ENCODE results near the gene ENAH.

ENAH gene

DNA sequence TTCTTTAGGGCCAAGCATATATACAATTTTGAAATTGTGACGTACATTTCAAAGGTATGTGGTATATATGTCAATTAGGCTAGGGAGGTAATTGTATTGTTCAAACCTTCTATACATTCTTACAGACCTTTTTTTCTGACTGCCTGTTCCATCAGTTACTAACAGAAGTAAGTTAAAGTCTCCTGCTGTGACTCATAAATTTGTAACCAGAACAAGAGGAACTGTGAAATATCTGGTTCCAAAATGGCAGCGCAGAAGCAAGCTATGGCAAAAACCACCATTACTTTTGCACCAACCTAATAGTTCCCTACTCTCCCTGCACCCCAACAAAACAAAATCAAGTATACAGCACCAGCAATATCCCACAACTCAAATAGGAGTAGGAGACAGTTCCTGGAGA, 93.6 kb downstream of the ENAH start:
- no peak for TF ChIP-seq TEAD4 (IDR thresholded peaks at IDR 0.05)
- TF ChIP-seq YY1 (IDR thresholded peaks at IDR 0.05; ENCODE audit: low read depth): no peak
- TF ChIP-seq EP300 (IDR thresholded peaks at IDR 0.05; ENCODE audit: borderline replicate concordance): no peak
- TF ChIP-seq CEBPB (IDR thresholded peaks at IDR 0.05): no peak
- no peak for TF ChIP-seq CREB1 (IDR thresholded peaks at IDR 0.05; ENCODE audit: low read depth)
- no peak for TF ChIP-seq FOXM1 (IDR thresholded peaks at IDR 0.05; ENCODE audit: borderline replicate concordance, low read depth)
- TF ChIP-seq EGR1 (IDR thresholded peaks at IDR 0.05): no peak
- TF ChIP-seq, protein P1, sequence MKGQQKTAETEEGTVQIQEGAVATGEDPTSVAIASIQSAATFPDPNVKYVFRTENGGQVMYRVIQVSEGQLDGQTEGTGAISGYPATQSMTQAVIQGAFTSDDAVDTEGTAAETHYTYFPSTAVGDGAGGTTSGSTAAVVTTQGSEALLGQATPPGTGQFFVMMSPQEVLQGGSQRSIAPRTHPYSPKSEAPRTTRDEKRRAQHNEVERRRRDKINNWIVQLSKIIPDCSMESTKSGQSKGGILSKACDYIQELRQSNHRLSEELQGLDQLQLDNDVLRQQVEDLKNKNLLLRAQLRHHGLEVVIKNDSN (IDR thresholded peaks at IDR 0.05): no peak
- no peak for TF ChIP-seq ZBTB7A (IDR thresholded peaks at IDR 0.05; ENCODE audit: low read depth)
- no peak for TF ChIP-seq NFIC (IDR thresholded peaks at IDR 0.05)
- TF ChIP-seq, protein P2, sequence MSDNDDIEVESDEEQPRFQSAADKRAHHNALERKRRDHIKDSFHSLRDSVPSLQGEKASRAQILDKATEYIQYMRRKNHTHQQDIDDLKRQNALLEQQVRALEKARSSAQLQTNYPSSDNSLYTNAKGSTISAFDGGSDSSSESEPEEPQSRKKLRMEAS (IDR thresholded peaks at IDR 0.05): no peak
- TF ChIP-seq RAD21 (IDR thresholded peaks at IDR 0.05; ENCODE audit: low read depth): no peak
- no peak for TF ChIP-seq TCF12 (IDR thresholded peaks at IDR 0.05; ENCODE audit: low read depth)
- TF ChIP-seq TAF1 (IDR thresholded peaks at IDR 0.05; ENCODE audit: low read depth): no peak
- TF ChIP-seq, protein P3, sequence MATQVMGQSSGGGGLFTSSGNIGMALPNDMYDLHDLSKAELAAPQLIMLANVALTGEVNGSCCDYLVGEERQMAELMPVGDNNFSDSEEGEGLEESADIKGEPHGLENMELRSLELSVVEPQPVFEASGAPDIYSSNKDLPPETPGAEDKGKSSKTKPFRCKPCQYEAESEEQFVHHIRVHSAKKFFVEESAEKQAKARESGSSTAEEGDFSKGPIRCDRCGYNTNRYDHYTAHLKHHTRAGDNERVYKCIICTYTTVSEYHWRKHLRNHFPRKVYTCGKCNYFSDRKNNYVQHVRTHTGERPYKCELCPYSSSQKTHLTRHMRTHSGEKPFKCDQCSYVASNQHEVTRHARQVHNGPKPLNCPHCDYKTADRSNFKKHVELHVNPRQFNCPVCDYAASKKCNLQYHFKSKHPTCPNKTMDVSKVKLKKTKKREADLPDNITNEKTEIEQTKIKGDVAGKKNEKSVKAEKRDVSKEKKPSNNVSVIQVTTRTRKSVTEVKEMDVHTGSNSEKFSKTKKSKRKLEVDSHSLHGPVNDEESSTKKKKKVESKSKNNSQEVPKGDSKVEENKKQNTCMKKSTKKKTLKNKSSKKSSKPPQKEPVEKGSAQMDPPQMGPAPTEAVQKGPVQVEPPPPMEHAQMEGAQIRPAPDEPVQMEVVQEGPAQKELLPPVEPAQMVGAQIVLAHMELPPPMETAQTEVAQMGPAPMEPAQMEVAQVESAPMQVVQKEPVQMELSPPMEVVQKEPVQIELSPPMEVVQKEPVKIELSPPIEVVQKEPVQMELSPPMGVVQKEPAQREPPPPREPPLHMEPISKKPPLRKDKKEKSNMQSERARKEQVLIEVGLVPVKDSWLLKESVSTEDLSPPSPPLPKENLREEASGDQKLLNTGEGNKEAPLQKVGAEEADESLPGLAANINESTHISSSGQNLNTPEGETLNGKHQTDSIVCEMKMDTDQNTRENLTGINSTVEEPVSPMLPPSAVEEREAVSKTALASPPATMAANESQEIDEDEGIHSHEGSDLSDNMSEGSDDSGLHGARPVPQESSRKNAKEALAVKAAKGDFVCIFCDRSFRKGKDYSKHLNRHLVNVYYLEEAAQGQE (IDR thresholded peaks at IDR 0.05; ENCODE audit: low read depth): no peak

DNA sequence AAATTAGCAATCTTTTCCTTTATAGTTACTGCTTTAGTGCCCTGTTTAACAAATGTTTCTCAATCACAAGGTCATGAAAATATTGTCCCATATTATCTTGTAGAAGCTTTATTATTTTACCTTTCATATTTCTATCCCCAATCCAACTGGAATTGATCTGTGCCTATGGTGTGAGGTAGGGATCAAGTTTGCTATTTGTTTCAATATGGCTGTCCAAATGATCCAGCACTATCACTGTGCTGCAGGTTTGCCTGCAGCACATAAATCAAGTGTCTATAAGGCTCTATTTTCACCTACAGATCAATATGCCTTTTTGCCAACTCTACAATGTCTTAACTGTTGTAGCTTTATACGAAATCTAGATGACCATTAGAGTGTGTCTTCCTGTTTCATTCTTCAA, 96.2 kb downstream of the ENAH start:
- TF ChIP-seq RAD21 (IDR thresholded peaks at IDR 0.05; ENCODE audit: low read depth) (no peak), CEBPB (IDR thresholded peaks at IDR 0.05) (no peak), ZBTB7A (IDR thresholded peaks at IDR 0.05; ENCODE audit: low read depth) (no peak), EGR1 (IDR thresholded peaks at IDR 0.05) (no peak), TAF1 (IDR thresholded peaks at IDR 0.05; ENCODE audit: low read depth) (no peak), TEAD4 (IDR thresholded peaks at IDR 0.05) (no peak), TCF12 (IDR thresholded peaks at IDR 0.05; ENCODE audit: low read depth) (no peak), FOXM1 (IDR thresholded peaks at IDR 0.05; ENCODE audit: borderline replicate concordance, low read depth) (no peak), NFIC (IDR thresholded peaks at IDR 0.05) (no peak), YY1 (IDR thresholded peaks at IDR 0.05; ENCODE audit: low read depth) (no peak), CREB1 (IDR thresholded peaks at IDR 0.05; ENCODE audit: low read depth) (no peak), EP300 (IDR thresholded peaks at IDR 0.05; ENCODE audit: borderline replicate concordance) (no peak)
- TF ChIP-seq, protein P1 (IDR thresholded peaks at IDR 0.05): no peak
- TF ChIP-seq, protein P2 (IDR thresholded peaks at IDR 0.05): no peak
- TF ChIP-seq, protein P3 (IDR thresholded peaks at IDR 0.05; ENCODE audit: low read depth): no peak

DNA sequence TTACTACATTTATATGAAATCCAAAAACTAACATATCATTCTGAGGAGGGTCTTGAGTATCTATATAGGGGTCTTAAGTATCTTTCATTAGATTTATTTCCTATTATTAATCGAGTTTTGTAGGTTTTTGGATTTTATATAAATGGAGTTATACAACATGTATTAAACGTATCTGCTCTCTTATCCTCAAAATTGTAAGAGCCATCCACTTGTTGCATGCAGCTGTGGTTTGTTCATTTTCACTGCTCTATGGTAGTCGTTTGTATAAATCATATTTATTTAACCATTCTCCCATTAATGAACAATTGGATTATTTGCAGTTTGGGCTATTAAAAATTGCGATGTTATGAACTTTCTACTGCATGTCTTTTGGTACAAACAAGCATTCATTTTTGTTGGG, 97.1 kb downstream of the ENAH start:
- no peak for TF ChIP-seq CEBPB (IDR thresholded peaks at IDR 0.05)

DNA sequence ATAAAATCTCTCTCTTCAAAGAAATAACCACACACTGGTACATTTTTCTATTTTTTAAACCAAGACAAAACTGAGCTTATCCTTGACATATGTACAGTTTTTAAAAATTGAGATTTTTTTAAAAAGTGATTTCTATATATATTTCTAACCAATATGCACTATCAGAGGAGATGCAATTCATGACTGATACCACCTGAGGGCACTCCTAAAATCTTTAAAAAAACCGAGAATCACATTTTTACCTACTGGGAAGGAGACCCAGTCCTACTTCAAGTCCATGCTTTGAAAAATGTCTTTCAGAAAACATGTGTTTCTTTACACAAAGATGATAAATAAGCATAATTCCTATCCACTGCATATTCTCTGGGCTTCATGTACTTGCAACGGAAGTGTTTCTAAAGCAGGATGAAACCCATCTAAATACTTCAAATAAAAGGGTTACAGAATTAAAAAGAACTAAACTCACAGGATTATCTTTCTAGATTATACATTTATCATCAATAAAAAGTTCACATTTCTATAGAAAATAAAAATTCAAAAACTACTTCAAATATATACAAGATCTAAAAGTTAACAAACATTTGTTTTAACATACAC, 98.6 kb downstream of the ENAH start:
- TF ChIP-seq RAD21 (IDR thresholded peaks at IDR 0.05; ENCODE audit: low read depth) (peak; percentile 50), EP300 (IDR thresholded peaks at IDR 0.05; ENCODE audit: borderline replicate concordance) (no peak)

DNA sequence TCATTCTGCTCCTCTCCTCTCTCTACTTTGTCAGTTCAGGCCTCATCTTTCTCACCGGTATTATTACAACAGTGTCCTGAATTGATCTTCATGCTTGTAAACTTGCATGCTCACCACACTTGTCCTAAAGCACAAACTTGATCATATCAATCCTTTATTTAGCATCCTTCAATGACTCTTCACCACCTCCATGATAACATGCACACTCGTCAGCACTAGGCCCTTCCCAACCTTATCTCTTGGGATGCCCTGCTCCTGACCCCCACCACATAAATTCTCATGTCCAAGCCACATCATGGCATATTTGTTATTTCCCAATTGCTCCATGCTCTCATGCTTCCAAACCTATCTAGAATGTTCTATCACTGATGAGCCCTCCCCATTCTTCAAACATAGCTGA, 103.1 kb downstream of the ENAH start:
- TF ChIP-seq EP300 (IDR thresholded peaks at IDR 0.05; ENCODE audit: borderline replicate concordance) (no peak), CREB1 (IDR thresholded peaks at IDR 0.05; ENCODE audit: low read depth) (no peak), ZBTB7A (IDR thresholded peaks at IDR 0.05; ENCODE audit: low read depth) (no peak), EGR1 (IDR thresholded peaks at IDR 0.05) (no peak), YY1 (IDR thresholded peaks at IDR 0.05; ENCODE audit: low read depth) (no peak)

DNA sequence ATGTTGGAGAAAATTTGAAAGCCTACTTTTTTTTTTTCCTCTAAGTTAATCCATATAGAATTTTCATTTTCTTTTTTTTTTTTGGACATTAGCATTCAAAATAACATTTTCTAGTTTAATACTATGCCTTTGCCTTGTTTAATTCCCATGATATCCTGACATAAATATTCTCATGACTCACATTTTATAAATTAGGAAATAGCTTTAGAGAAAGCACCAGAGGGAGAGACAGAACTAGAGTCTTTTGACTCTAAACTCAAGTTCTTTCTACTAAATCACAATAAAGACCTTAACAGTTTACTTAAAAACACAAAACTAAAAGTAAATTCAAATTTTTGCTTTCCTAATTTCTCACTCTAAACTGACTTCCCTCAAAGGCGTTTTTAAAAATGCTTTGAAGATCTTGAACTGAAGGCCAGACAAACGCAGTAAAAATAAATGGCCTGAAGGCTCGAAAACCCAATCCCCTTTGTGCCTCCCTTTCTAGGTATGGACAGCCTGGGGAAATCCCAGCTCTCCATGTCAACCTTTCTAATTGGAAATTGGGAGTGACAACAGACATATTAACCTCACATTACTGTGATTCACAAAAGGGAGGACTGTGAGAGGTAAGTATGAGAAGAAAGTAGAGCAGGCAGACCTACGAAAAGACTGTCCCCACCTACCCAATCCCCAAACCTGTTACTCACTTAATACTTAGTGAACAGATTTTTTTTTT, 104.6 kb downstream of the ENAH start:
- TF ChIP-seq, protein P2 (IDR thresholded peaks at IDR 0.05): no peak
- TF ChIP-seq, protein P3 (IDR thresholded peaks at IDR 0.05; ENCODE audit: low read depth): no peak

All from Ishikawa (cell line).